ENCODE measurements around the gene EVA1A.

Gene EVA1A

DNA sequence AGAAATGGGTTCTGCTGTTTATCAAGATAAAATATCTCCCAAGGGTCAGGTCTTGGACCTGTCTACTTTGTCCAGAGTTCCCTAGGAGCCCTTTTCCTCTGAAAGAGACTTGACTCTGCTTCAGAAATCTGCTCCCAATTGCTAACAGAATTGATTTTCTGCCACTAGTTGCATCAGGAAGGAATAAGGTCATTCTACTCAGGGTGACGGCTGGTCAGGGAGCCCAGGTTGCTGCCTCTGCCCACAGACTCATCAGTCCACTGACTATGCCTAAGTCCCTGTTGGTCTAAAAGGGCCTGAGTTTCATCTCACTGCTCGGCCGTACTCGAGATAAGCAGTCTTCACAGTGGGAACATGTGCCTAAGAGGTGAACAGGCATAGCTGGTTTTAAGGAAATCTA, 61.2 kb downstream of the EVA1A start:
- TF ChIP-seq, protein P1, sequence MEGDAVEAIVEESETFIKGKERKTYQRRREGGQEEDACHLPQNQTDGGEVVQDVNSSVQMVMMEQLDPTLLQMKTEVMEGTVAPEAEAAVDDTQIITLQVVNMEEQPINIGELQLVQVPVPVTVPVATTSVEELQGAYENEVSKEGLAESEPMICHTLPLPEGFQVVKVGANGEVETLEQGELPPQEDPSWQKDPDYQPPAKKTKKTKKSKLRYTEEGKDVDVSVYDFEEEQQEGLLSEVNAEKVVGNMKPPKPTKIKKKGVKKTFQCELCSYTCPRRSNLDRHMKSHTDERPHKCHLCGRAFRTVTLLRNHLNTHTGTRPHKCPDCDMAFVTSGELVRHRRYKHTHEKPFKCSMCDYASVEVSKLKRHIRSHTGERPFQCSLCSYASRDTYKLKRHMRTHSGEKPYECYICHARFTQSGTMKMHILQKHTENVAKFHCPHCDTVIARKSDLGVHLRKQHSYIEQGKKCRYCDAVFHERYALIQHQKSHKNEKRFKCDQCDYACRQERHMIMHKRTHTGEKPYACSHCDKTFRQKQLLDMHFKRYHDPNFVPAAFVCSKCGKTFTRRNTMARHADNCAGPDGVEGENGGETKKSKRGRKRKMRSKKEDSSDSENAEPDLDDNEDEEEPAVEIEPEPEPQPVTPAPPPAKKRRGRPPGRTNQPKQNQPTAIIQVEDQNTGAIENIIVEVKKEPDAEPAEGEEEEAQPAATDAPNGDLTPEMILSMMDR (IDR thresholded peaks at IDR 0.05), result no peak

DNA sequence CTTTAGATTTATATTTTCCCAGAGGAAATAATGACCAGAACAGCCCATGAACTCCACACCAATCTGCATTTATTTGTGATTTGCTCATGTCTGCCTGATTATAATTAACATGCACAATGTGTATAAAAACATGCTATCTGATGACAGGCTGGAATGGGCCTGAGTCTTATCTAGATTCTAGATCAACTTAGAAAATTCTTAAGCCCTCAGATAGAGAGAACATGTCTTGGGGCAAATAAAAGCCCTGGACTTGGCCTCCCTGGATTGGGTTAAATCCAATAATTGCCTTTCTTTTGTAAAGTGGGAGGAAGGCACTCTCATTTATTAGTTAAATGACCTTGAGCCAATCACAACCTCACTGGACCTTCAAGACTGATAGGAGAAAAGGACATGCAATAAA, 61.8 kb downstream of the EVA1A start:
- TF ChIP-seq, protein P1 (IDR thresholded peaks at IDR 0.05), result no peak

DNA sequence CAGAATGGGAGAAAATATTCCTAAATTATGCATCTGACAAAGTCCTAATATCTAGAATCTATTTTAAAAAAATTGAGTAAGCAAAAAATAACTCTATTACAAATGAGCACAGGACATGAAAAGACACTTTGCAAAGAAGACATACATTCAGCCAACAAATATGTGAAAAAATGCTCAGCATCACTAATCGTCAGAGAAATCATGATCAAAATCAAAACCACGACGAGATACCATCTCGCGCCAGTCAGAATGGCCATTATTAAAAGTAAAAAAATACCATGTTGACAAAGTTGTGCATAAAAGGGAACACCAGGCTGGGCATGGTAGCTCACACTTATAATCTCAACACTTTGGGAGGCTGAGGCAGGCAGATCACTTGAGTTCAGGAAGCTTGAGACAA, 63.5 kb downstream of the EVA1A start:
- TF ChIP-seq, protein P1 (IDR thresholded peaks at IDR 0.05), result no peak

DNA sequence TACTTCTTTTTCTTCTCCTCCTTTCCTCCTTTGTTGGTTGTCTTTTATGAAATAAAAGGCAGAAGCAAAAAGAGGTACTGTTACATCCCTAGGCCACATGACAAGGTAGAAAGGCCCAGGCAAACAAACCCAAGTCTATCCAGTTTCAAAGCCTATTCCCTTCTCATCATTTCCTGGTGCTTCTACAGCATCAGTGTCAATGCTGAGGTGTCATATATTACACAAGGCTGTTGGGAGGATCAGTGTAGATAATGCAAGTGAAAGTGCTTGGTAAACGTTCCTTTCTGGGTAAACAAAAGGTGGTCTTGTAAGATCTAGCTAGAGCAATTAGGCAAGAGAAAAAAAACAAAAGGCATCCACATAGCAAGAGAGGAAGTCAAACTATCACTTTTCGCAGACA, 64.9 kb downstream of the EVA1A start:
- TF ChIP-seq, protein P1 (IDR thresholded peaks at IDR 0.05), result no peak

DNA sequence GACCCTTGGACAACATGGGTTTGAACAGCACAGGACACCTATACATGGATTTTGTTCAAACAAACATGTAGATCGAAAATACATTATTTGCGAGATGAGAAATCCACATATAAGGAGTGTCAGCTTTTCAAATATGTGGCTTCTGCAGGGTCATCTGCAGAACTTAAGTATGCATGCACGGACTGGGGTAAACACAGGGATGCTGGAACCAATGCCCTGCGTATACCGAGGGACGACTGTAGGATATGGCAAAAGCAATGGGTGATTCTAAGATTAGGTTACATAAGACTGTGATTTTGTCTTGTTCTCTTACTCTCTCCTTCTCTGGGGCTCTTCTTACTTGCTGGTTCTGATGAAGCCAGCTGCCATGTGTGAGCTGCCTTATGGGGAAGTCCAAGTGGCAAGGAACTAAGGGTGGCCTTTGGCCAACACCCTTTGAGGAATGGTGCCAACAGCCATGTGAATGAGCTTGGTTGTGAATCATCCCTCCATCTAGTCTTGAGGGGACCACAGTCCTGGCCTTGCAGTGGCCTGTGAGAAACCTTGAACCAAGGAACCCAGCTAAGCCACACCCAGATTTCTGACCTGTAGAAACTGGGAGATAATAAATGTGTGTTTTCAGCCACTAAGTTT, 66.5 kb downstream of the EVA1A start:
- TF ChIP-seq, protein P1 (IDR thresholded peaks at IDR 0.05), result no peak

DNA sequence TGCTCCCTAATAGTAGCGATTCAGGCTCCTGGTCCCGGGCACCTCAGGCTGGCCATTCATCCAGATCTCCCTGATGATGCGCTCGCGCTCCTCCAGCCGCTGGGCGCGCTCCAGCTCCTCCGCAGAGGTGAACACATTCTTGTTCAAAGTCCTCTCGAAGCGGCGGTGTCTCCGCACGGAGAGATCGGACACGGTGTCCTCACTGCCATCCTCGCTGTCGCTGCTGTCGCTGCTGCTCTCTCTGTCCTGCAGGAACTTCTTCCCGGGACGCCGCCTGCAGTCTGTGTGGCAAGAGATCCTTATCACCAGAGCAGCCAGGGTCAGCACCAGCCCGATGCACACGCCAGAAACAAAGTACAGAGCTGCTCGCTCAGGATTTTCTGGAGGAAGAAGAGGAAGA, 67.5 kb downstream of the EVA1A start:
- TF ChIP-seq, protein P1 (IDR thresholded peaks at IDR 0.05), result no peak

DNA sequence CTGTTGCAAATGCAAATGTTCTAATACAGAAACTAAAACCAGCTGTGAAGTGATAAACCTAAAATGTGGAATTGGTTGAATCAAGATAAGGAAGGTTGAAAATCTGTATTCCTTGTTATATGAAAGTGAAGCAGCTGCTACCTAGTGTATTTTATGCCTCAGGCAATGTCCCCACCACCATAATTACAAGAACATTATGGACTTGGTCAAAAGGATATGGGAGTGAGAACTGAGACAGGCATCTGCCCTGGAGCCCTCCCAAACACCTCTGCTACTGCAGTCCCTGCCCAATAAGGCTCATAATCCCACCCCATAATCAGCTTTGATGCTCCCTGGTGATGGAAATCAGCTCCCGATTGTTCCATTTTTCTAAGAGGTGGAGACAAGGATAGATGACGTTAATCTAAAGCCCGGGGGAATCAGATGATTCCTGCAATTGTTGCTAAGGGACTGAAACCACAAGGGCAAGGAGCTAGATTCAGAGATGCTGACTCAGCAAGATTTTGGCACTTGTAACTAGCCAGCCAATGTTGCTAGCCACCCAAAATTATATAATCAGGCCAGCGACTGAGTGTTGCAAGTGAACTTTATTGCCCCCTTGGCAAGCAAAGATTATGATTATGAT, 69.5 kb downstream of the EVA1A start:
- TF ChIP-seq, protein P1 (IDR thresholded peaks at IDR 0.05), result no peak

Measured in LNCAP (cell line).